HEK293 (cell line): ENCODE measurements around the gene SUPT20HL2.
"Not testable (repeated sequence)": the region's sequence is repeated elsewhere in the genome, so short reads cannot be mapped to it uniquely, and the experiment has no call there.

Experiments
- CTCF ChIA-PET: fragments of 350-600 bp; formaldehyde crosslinking; extraction: SDS; loops from one replicate; lab custom pipeline; 2021; ENCODE audit warnings: antibody characterized with exemption; lab: Yijun Ruan, JAX
- POLR2A ChIA-PET: fragments of 300-600 bp; formaldehyde crosslinking; extraction: SDS; loops from one replicate; lab custom pipeline; 2020; ENCODE audit warnings: antibody characterized with exemption, inconsistent platforms; lab: Yijun Ruan, JAX
- H3K27ac ChIP-seq: fragments of 200-500 bp; sonication (Bioruptor generic); 2 replicates; pipeline ENCODE4 v1.5.1; 2014; ENCODE audit warnings: low read depth, low read length, control low read depth, inconsistent platforms; ENCODE audit errors: extremely low read depth
- H3K36me3 ChIP-seq, 2 experiments: fragments of 200-500 bp in 1 of 2; sonication (Bioruptor generic) in 1 of 2; 1 replicate in 1 of 2; 2 replicates in 1 of 2; pipeline ENCODE4 v1.5.1; 2014 to 2017; ENCODE audit warnings: inconsistent platforms in 2 of 2, low read length in 2 of 2; ENCODE audit not compliant: control insufficient read depth in 2 of 2, insufficient read depth in 1 of 2
- H3K4me1 ChIP-seq: fragments of 200-500 bp; sonication (Bioruptor generic); 2 replicates; pipeline ENCODE4 v1.5.1; 2014; ENCODE audit warnings: mild to moderate bottlenecking, low read length, inconsistent platforms; ENCODE audit not compliant: control insufficient read depth, insufficient read depth
- H3K4me3 ChIP-seq: 2 replicates; pipeline ENCODE4 v1.5.1; 2011; ENCODE audit warnings: low read depth, mild to moderate bottlenecking, control low read depth, low read length, moderate library complexity
- H3K9me3 ChIP-seq: fragments of 200-500 bp; sonication (Bioruptor generic); 2 replicates; pipeline ENCODE4 v1.5.1; 2014; ENCODE audit warnings: low read depth, low read length, inconsistent platforms; ENCODE audit not compliant: control insufficient read depth, insufficient read depth
- KLF10 ChIP-seq: fragments of 450-650 bp; IDR thresholded peaks from 2 replicates; pipeline ENCODE4 v1.5.1; 2018; ENCODE audit warnings: missing biosample characterization, mild to moderate bottlenecking, missing genetic modification characterization
- REPIN1 ChIP-seq: fragments of 450-650 bp; formaldehyde crosslinking; IDR thresholded peaks from 2 replicates; pipeline ENCODE4 v1.5.1; 2017; ENCODE audit warnings: missing biosample characterization, missing genetic modification characterization, low read depth
- ZNF16 ChIP-seq: fragments of 450-650 bp; formaldehyde crosslinking; IDR thresholded peaks from 2 replicates; pipeline ENCODE4 v1.5.1; 2016; ENCODE audit warnings: low read depth, missing biosample characterization, missing genetic modification characterization
- ZNF169 ChIP-seq: fragments of 450-650 bp; formaldehyde crosslinking; IDR thresholded peaks from 2 replicates; pipeline ENCODE4 v1.5.1; 2016; ENCODE audit warnings: missing biosample characterization, missing genetic modification characterization
- ZNF175 ChIP-seq: fragments of 450-650 bp; formaldehyde crosslinking; IDR thresholded peaks from 2 replicates; pipeline ENCODE4 v1.5.1; 2016; ENCODE audit warnings: missing biosample characterization, missing genetic modification characterization
- ZNF184 ChIP-seq: fragments of 450-650 bp; IDR thresholded peaks from 2 replicates; pipeline ENCODE4 v1.5.1; 2018; ENCODE audit warnings: missing biosample characterization, mild to moderate bottlenecking, missing genetic modification characterization
- ZNF211 ChIP-seq: fragments of 450-650 bp; formaldehyde crosslinking; IDR thresholded peaks from 2 replicates; pipeline ENCODE4 v1.5.1; 2016; ENCODE audit warnings: low read depth, missing biosample characterization, missing genetic modification characterization
- ZNF274 ChIP-seq, 2 experiments: fragments of 200-500 bp in 1 of 2; fragments of 450-650 bp in 1 of 2; sonication (Bioruptor generic) in 1 of 2; formaldehyde crosslinking in 1 of 2; IDR thresholded peaks; 2 replicates each; pipeline versions ENCODE4 v1.5.1 to v1.6.1; 2014 to 2016; ENCODE audit warnings: borderline replicate concordance in 1 of 2, inconsistent platforms in 1 of 2, low read length in 1 of 2, missing biosample characterization in 1 of 2, missing genetic modification characterization in 1 of 2
- ZNF433 ChIP-seq: fragments of 450-650 bp; formaldehyde crosslinking; IDR thresholded peaks from 2 replicates; pipeline ENCODE4 v1.5.1; 2016; ENCODE audit warnings: missing biosample characterization, missing genetic modification characterization, low read depth
- ZNF501 ChIP-seq: fragments of 450-650 bp; formaldehyde crosslinking; IDR thresholded peaks from 2 replicates; pipeline ENCODE4 v1.5.1; 2016; ENCODE audit warnings: missing biosample characterization, missing genetic modification characterization
- ZNF549 ChIP-seq: fragments of 450-650 bp; IDR thresholded peaks from 2 replicates; pipeline ENCODE4 v1.5.1; 2018; ENCODE audit warnings: missing biosample characterization, missing genetic modification characterization, mild to moderate bottlenecking, inconsistent platforms, moderate library complexity
- ZNF626 ChIP-seq: fragments of 450-650 bp; sonication (Bioruptor Pico); formaldehyde crosslinking; IDR thresholded peaks from 2 replicates; pipeline ENCODE4 v1.5.1; 2018; ENCODE audit warnings: missing biosample characterization, missing genetic modification characterization, inconsistent platforms
- ZNF660 ChIP-seq: fragments of 450-650 bp; IDR thresholded peaks from 2 replicates; pipeline ENCODE4 v1.5.1; 2018; ENCODE audit warnings: missing biosample characterization, mild to moderate bottlenecking, missing genetic modification characterization
- TF ChIP-seq, protein P1 (sequence below): fragments of 450-650 bp; formaldehyde crosslinking; optimal IDR thresholded peaks from 2 replicates; pipeline ENCODE3; 2016; ENCODE audit warnings: missing biosample characterization, mild to moderate bottlenecking, missing genetic modification characterization
- TF ChIP-seq, protein P2 (sequence below): fragments of 450-650 bp; formaldehyde crosslinking; IDR thresholded peaks from 2 replicates; pipeline ENCODE4 v1.5.1; 2016; ENCODE audit warnings: missing biosample characterization, missing genetic modification characterization
- TF ChIP-seq, protein P3 (sequence below): fragments of 450-650 bp; formaldehyde crosslinking; IDR thresholded peaks from 2 replicates; pipeline ENCODE4 v1.5.1; 2017; ENCODE audit warnings: missing biosample characterization, missing genetic modification characterization

SUPT20HL2 gene

DNA sequence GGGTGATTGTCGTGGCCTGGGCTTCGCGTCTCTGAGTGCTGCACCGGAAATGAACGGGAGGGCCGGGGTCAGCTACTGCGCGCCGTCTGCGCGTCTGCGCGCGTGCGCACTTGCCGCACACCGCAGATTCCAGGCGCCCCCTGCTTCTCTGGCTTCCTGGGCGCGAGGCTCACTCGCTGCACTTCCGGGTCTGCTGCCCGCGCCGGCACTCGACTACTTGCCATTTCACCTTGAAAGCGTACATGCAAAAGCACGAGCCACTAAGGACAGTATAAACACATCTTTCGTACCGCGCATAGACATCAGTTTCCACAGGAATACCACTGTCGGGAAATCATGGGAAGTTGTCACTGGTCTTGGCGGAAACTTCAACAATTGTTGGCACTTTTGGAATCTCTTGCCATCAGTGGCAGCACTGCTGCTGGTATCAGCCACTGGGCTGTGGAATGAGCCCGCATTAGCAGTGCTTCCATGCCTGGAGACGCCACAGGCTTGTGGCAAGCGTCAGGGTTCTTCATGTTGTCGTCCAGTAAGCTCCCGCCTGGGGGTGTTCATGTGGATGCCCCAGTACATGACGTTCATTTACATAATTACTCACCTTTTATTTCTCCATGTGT lies at the start of gene SUPT20HL2:
TSS of gene SUPT20HL2 (minus strand) at position 51 of the 617 bp plus-strand sequence. CDS start 754 bp downstream, outside the sequence.
- peaks cover 2% of the 10 kb centered on the region; the same call in 1 of the 2 replicates for H3K4me1 ChIP-seq
- H3K36me3 ChIP-seq: no peaks in the 10 kb centered on the region
- H3K4me3 ChIP-seq: no peak within 1 kb of the TSS
- H3K27ac ChIP-seq: no peak within 1 kb of the TSS
- H3K9me3 ChIP-seq: no peaks in the 10 kb centered on the region
- CTCF ChIA-PET: no interaction called here
- POLR2A ChIA-PET: no interaction called here
- TF ChIP-seq, protein P1, sequence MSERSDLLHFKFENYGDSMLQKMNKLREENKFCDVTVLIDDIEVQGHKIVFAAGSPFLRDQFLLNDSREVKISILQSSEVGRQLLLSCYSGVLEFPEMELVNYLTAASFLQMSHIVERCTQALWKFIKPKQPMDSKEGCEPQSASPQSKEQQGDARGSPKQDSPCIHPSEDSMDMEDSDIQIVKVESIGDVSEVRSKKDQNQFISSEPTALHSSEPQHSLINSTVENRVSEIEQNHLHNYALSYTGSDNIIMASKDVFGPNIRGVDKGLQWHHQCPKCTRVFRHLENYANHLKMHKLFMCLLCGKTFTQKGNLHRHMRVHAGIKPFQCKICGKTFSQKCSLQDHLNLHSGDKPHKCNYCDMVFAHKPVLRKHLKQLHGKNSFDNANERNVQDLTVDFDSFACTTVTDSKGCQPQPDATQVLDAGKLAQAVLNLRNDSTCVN (tag by site-specific recombination): no peak
- TF ChIP-seq ZNF169 (tag by site-specific recombination) (no peak), ZNF626 (tag by site-specific recombination) (no peak), ZNF211 (no peak), ZNF660 (tag by site-specific recombination) (no peak), REPIN1 (no peak), ZNF184 (tag by site-specific recombination) (no peak), ZNF274 (IDR thresholded peaks at IDR 0.05; ENCODE audit: low read length) (no peak), ZNF274 (tag by site-specific recombination; IDR thresholded peaks at IDR 0.05; ENCODE audit: borderline replicate concordance) (no peak), ZNF501 (no peak), ZNF549 (no peak), ZNF16 (tag by site-specific recombination) (no peak), ZNF433 (tag by site-specific recombination) (no peak)
- TF ChIP-seq, protein P2, sequence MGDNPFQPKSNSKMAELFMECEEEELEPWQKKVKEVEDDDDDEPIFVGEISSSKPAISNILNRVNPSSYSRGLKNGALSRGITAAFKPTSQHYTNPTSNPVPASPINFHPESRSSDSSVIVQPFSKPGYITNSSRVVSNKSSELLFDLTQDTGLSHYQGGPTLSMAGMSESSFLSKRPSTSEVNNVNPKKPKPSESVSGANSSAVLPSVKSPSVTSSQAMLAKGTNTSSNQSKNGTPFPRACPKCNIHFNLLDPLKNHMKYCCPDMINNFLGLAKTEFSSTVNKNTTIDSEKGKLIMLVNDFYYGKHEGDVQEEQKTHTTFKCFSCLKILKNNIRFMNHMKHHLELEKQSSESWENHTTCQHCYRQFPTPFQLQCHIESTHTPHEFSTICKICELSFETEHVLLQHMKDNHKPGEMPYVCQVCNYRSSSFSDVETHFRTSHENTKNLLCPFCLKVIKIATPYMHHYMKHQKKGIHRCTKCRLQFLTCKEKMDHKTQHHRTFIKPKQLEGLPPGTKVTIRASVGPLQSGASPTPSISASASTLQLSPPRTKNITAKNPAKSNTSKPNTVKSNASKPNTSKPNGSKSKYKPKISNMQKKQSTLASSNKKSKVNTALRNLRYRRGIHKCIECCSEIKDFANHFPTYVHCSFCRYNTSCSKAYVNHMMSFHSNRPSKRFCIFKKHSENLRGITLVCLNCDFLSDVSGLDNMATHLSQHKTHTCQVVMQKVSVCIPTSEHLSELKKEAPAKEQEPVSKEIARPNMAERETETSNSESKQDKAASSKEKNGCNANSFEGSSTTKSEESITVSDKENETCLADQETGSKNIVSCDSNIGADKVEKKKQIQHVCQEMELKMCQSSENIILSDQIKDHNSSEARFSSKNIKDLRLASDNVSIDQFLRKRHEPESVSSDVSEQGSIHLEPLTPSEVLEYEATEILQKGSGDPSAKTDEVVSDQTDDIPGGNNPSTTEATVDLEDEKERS (tag by site-specific recombination): no peak
- TF ChIP-seq, all 188 proteins: peak for 0

DNA sequence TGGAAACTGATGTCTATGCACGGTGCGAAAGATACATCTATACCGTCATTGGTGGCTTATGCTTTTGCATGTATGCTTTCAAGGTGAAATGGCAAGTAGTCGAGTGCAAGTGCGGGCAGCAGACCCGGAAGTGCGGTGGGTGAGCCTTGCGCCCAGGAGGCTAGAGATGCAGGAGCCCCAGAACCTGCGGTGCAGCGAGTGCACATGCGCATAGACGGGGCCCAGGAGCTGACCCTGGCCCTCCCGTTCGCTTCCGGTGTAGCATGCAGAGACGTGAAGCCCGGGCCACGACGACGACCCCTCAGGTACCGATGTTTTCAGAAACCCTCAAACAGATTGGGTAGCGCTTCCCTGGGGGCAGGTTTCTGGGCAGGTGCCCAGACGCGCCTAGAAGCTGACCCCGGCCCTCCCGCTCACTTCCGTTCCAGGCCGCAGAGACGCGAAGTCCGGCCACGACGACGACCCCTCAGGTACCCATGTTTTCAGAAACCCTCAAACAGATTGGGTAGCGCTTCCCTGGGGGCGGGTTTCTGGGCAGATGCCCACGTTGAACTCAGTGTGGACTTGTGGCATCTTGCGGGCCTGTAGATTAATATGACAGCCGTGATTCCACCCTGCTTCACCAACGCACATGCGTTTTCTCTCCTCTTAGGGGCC lies 48.3 kb upstream of the SUPT20HL2 start:
- H3K9me3 ChIP-seq, POLR2A ChIA-PET, H3K27ac ChIP-seq, H3K4me1 ChIP-seq, H3K36me3 ChIP-seq, CTCF ChIA-PET, H3K4me3 ChIP-seq: not testable (repeated sequence)

DNA sequence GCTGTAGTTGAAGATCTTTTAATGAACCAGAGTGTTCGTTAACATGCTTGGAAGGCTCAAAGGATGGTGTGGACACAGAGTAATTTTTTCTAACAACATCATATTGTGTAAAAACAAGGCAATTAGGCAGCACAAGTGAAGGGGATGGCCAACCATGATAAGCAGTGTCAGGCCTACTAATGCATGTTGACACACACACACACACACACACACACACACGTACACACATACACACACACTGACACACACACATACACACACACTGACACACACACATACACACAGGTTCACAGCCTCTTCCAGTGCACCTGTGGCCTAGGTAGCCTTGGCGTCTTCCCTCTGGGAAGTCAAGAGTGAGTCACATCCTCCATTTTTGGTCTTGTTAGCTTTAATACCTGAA lies 46.4 kb upstream of the SUPT20HL2 start, which contains the start of gene SUPT20HL1:
TSS of gene SUPT20HL1 (plus strand) at position 368 of the 400 bp plus-strand sequence. CDS start 2,122 bp downstream, outside the sequence.
- TF ChIP-seq, protein P3, sequence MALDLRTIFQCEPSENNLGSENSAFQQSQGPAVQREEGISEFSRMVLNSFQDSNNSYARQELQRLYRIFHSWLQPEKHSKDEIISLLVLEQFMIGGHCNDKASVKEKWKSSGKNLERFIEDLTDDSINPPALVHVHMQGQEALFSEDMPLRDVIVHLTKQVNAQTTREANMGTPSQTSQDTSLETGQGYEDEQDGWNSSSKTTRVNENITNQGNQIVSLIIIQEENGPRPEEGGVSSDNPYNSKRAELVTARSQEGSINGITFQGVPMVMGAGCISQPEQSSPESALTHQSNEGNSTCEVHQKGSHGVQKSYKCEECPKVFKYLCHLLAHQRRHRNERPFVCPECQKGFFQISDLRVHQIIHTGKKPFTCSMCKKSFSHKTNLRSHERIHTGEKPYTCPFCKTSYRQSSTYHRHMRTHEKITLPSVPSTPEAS (tag by site-specific recombination): peak; percentile 97
- TF ChIP-seq ZNF175: 0 out of 2 replicates have a peak, but pooled peaks have one; percentile 75
- no peak for TF ChIP-seq KLF10
- Histone ChIP-seq H3K4me3 (no peak within 1 kb of the TSS), H3K9me3 (no peaks in the 10 kb centered on the region), H3K36me3 (no peaks in the 10 kb centered on the region), H3K4me1 (no peaks in the 10 kb centered on the region), H3K27ac (no peak within 1 kb of the TSS)
- ChIA-PET POLR2A (no interaction called here), CTCF (interaction anchor here (0.7 to 1.3 kb wide), 2 partner anchors 11 to 29 kb away, joined by 3 to 4 read pairs; no protein-coding TSS in a partner anchor)
